Measurements from ENCODE around the gene SMIM8. TPM values are rescaled to one million over a fixed set of nuclear protein-coding genes. Genes with fewer than 3 reads are reported as not detected.
"Not testable (repeated sequence)": the region's sequence is repeated elsewhere in the genome, so short reads cannot be mapped to it uniquely, and the experiment has no call there.

SMIM8 gene
- polyA plus RNA-seq, 6 donors from 2014 or later = 13.2 to 19.9 (median 16.8) TPM

- H3K4me3 Mint-ChIP-seq = not testable (repeated sequence)
- peaks cover 30 to 60% (median 50%) of the 10 kb centered on the region in 3 donors for H3K27me3 Mint-ChIP-seq
Measured at GRCh38 chr6:87301277-87301676, 21.1 kb upstream of the SMIM8 start.

GRCh38 chr6:87308970-87309369, 13.4 kb upstream of the SMIM8 start:
- no peaks in the 10 kb centered on the region for H3K4me1 Mint-ChIP-seq
- DNase-seq = no peak
- H3K4me3 Mint-ChIP-seq = no peak overlapping the region

More at GRCh38 chr6:87301277-87301676, 21.1 kb upstream of the SMIM8 start:
- not testable (repeated sequence) for DNase-seq; H3K27ac Mint-ChIP-seq; ATAC-seq (ENCODE audit: low read depth in 2 of 2); H3K4me1 Mint-ChIP-seq
- peaks cover 0 to 17% (median 9%) of the 10 kb centered on the region in 7 donors for H3K9me3 Mint-ChIP-seq
- H3K36me3 Mint-ChIP-seq = peaks cover 0 to 18% of the 10 kb centered on the region in 2 donors

GRCh38 chr6:87312860-87313259, 9.5 kb upstream of the SMIM8 start:
- peaks cover 0 to 1% (median 0%) of the 10 kb centered on the region in 7 donors for H3K9me3 Mint-ChIP-seq
- H3K4me1 Mint-ChIP-seq = no peaks in the 10 kb centered on the region
- H3K4me3 Mint-ChIP-seq = no peak overlapping the region
- DNase-seq = no peak
- no peaks in the 10 kb centered on the region for H3K36me3 Mint-ChIP-seq
- peaks cover 19 to 45% (median 38%) of the 10 kb centered on the region in 3 donors for H3K27me3 Mint-ChIP-seq
- no peak for ATAC-seq (ENCODE audit: low read depth in 2 of 2)
- no peak overlapping the region for H3K27ac Mint-ChIP-seq

More at GRCh38 chr6:87308970-87309369, 13.4 kb upstream of the SMIM8 start:
- H3K27ac Mint-ChIP-seq = no peak overlapping the region
- peaks cover 9 to 21% (median 20%) of the 10 kb centered on the region in 3 donors for H3K27me3 Mint-ChIP-seq
- H3K36me3 Mint-ChIP-seq = peaks cover 0 to 3% of the 10 kb centered on the region in 2 donors
- peaks cover 0 to 21% (median 12%) of the 10 kb centered on the region in 7 donors for H3K9me3 Mint-ChIP-seq
- ATAC-seq (ENCODE audit: low read depth in 2 of 2) = no peak

- DNase-seq (no peak), ATAC-seq (ENCODE audit: low read depth in 2 of 2) (no peak)
- H3K4me3 Mint-ChIP-seq = no peak overlapping the region
- H3K4me1 Mint-ChIP-seq = no peaks in the 10 kb centered on the region
- no peak overlapping the region for H3K27ac Mint-ChIP-seq
- H3K27me3 Mint-ChIP-seq = peaks cover 19 to 45% (median 38%) of the 10 kb centered on the region in 3 donors
- H3K36me3 Mint-ChIP-seq = no peaks in the 10 kb centered on the region
- H3K9me3 Mint-ChIP-seq = no peaks in the 10 kb centered on the region
Measured at GRCh38 chr6:87315071-87315470, 7.3 kb upstream of the SMIM8 start.

GRCh38 chr6:87319271-87319987, 3.0 kb upstream of the SMIM8 start:
- peaks cover 10 to 24% (median 22%) of the 10 kb centered on the region in 3 donors for H3K27me3 Mint-ChIP-seq
- H3K36me3 Mint-ChIP-seq = no peaks in the 10 kb centered on the region
- H3K4me3 Mint-ChIP-seq = peak overlapping the region in 1 of 8 donors; percentile 25
- DNase-seq (no peak), ATAC-seq (ENCODE audit: low read depth in 2 of 2) (no peak)
- peaks cover 7 to 12% (median 10%) of the 10 kb centered on the region in 3 donors for H3K4me1 Mint-ChIP-seq
- no peak overlapping the region for H3K27ac Mint-ChIP-seq
- peaks cover 0 to 1% (median 0%) of the 10 kb centered on the region in 7 donors for H3K9me3 Mint-ChIP-seq

- not testable (repeated sequence) for ATAC-seq (ENCODE audit: low read depth in 2 of 2); H3K27me3 Mint-ChIP-seq; H3K9me3 Mint-ChIP-seq; H3K36me3 Mint-ChIP-seq; DNase-seq; H3K27ac Mint-ChIP-seq
- H3K4me1 Mint-ChIP-seq = peaks cover 11 to 24% (median 12%) of the 10 kb centered on the region in 3 donors
- peak overlapping the region in 7 of 8 donors; percentile 9 to 99 (median 64) for H3K4me3 Mint-ChIP-seq
Measured at GRCh38 chr6:87323880-87324279, 1.5 kb downstream of the SMIM8 start.

GRCh38 chr6:87330961-87331360, 8.6 kb downstream of the SMIM8 start:
- no peak for ATAC-seq (ENCODE audit: low read depth in 2 of 2)
- peaks cover 21 to 44% (median 28%) of the 10 kb centered on the region in 3 donors for H3K4me1 Mint-ChIP-seq

GRCh38 chr6:87333033-87333432, 10.6 kb downstream of the SMIM8 start:
- peaks cover 21 to 37% (median 24%) of the 10 kb centered on the region in 3 donors for H3K4me1 Mint-ChIP-seq
- H3K36me3 Mint-ChIP-seq = peaks cover 8 to 18% of the 10 kb centered on the region in 2 donors
- no peak overlapping the region for H3K4me3 Mint-ChIP-seq
- ATAC-seq (ENCODE audit: low read depth in 2 of 2) (no peak), DNase-seq (no peak)
- peak overlapping the region in 3 of 6 donors; percentile 51 to 86 (median 71) for H3K27ac Mint-ChIP-seq
- no peaks in the 10 kb centered on the region for H3K27me3 Mint-ChIP-seq
- peaks cover 0 to 7% (median 2%) of the 10 kb centered on the region in 7 donors for H3K9me3 Mint-ChIP-seq

More at GRCh38 chr6:87330961-87331360, 8.6 kb downstream of the SMIM8 start:
- Mint-ChIP-seq H3K36me3 (peaks cover 12% of the 10 kb centered on the region in 2 donors), H3K27ac (peak overlapping the region in 1 of 6 donors; percentile 7), H3K27me3 (no peaks in the 10 kb centered on the region), H3K9me3 (peaks cover 0 to 11% (median 2%) of the 10 kb centered on the region in 7 donors), H3K4me3 (no peak overlapping the region)
- DNase-seq = no peak

- DNase-seq (no peak), ATAC-seq (ENCODE audit: low read depth in 2 of 2) (peak in 1 of 2 donors; percentile 25)
- no peaks in the 10 kb centered on the region for H3K27me3 Mint-ChIP-seq
- H3K4me1 Mint-ChIP-seq = peaks cover 21 to 34% (median 24%) of the 10 kb centered on the region in 3 donors
- peak overlapping the region in 2 of 8 donors; percentile 13 to 66 for H3K4me3 Mint-ChIP-seq
- H3K36me3 Mint-ChIP-seq = peaks cover 8 to 18% of the 10 kb centered on the region in 2 donors
- peak overlapping the region in 3 of 6 donors; percentile 71 to 78 (median 77) for H3K27ac Mint-ChIP-seq
- H3K9me3 Mint-ChIP-seq = peaks cover 0 to 7% (median 0%) of the 10 kb centered on the region in 7 donors
Measured at GRCh38 chr6:87333591-87334181, 11.3 kb downstream of the SMIM8 start.

- Mint-ChIP-seq H3K27me3 (no peaks in the 10 kb centered on the region), H3K9me3 (peaks cover 0 to 7% (median 0%) of the 10 kb centered on the region in 7 donors), H3K4me1 (peaks cover 21 to 25% (median 24%) of the 10 kb centered on the region in 3 donors), H3K4me3 (no peak overlapping the region), H3K27ac (no peak overlapping the region), H3K36me3 (peaks cover 8 to 19% of the 10 kb centered on the region in 2 donors)
- no peak for DNase-seq
- ATAC-seq (ENCODE audit: low read depth in 2 of 2) = no peak
Measured at GRCh38 chr6:87334683-87335082, 12.3 kb downstream of the SMIM8 start.

- ATAC-seq (ENCODE audit: low read depth in 2 of 2) (no peak), DNase-seq (no peak)
- Mint-ChIP-seq H3K9me3 (peaks cover 0 to 7% (median 0%) of the 10 kb centered on the region in 7 donors), H3K4me3 (no peak overlapping the region), H3K27ac (peak overlapping the region in 2 of 6 donors; percentile 2 to 3), H3K4me1 (peaks cover 14 to 17% (median 15%) of the 10 kb centered on the region in 3 donors), H3K27me3 (no peaks in the 10 kb centered on the region), H3K36me3 (peaks cover 8 to 27% of the 10 kb centered on the region in 2 donors)
Measured at GRCh38 chr6:87336367-87336766, 14.0 kb downstream of the SMIM8 start.

- Mint-ChIP-seq H3K36me3 (peaks cover 0 to 16% of the 10 kb centered on the region in 2 donors), H3K4me1 (no peaks in the 10 kb centered on the region), H3K27ac (no peak overlapping the region), H3K9me3 (no peaks in the 10 kb centered on the region), H3K27me3 (no peaks in the 10 kb centered on the region), H3K4me3 (no peak overlapping the region)
- ATAC-seq (ENCODE audit: low read depth in 2 of 2) = no peak
- no peak for DNase-seq
Measured at GRCh38 chr6:87340230-87340629, 17.8 kb downstream of the SMIM8 start.

- Mint-ChIP-seq H3K4me3 (no peak overlapping the region), H3K4me1 (no peaks in the 10 kb centered on the region), H3K36me3 (peaks cover 0 to 14% of the 10 kb centered on the region in 2 donors), H3K27me3 (no peaks in the 10 kb centered on the region), H3K27ac (no peak overlapping the region), H3K9me3 (no peaks in the 10 kb centered on the region)
- ATAC-seq (ENCODE audit: low read depth in 2 of 2) (no peak), DNase-seq (no peak)
Measured at GRCh38 chr6:87341158-87341557, 18.8 kb downstream of the SMIM8 start.
